GM18951 (cell line): Measurements from ENCODE around the gene POLR2L.

ENCODE experiments used
- POLR2A ChIP-seq: IDR thresholded peaks from 4 replicates; pipeline ENCODE4 v1.6.1; 2011; ENCODE audit warnings: mild to moderate bottlenecking; ENCODE audit not compliant: insufficient read length, insufficient read depth; ENCODE audit errors: extremely low read depth
- in situ Hi-C: fragments of 300-500 bp; cut with MboI; formaldehyde crosslinking; loops from one replicate; pipeline ENCODE4 v1.12.0; 2022; ENCODE audit warnings: low sequenced_read_pairs, mixed read lengths, inconsistent platforms; ENCODE audit not compliant: unreplicated experiment

The POLR2L gene

DNA sequence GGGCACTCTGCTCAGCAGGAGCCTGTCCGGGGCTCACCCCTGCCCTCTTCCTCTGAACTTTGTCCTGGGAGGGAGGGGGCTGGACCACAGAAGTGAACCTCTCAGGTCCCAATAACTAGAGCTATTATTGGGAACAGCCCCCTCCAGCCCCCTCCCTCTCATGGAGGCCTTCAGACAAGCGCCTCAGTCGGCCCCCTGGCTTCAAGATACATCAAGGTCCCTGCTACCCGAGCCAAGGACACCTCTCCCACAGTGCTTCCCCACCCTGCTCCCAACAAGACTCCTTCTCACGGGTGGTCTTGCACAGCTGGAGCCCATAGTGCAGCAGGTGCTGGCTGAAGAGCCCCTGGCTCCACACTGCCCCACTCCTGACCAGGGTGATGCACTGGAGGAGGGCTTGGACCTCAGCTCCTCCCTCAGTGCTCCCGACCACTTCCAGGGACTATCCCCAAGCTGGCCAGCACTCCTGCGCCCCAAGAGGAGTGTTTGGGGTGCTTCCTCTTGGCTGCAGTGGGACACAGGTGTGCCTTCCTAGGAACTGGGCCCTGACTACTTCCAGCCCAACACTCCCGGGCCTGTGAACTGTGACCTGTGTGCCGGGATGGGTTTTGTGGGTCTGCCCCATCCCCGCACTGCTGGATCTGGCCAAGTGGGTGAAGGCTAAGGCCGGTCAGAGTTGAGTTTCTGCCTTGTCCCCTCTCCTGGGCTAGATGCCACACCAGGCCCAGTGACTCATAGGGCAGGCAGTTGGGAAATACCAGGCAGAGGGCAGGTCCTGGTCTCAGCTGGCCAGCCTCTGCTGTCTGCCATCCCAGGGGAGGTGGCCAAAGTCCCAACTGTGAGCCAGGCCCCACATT, 21.4 kb downstream of the POLR2L start:
- no peak for TF ChIP-seq POLR2A
- in situ Hi-C loops: no loop called here

DNA sequence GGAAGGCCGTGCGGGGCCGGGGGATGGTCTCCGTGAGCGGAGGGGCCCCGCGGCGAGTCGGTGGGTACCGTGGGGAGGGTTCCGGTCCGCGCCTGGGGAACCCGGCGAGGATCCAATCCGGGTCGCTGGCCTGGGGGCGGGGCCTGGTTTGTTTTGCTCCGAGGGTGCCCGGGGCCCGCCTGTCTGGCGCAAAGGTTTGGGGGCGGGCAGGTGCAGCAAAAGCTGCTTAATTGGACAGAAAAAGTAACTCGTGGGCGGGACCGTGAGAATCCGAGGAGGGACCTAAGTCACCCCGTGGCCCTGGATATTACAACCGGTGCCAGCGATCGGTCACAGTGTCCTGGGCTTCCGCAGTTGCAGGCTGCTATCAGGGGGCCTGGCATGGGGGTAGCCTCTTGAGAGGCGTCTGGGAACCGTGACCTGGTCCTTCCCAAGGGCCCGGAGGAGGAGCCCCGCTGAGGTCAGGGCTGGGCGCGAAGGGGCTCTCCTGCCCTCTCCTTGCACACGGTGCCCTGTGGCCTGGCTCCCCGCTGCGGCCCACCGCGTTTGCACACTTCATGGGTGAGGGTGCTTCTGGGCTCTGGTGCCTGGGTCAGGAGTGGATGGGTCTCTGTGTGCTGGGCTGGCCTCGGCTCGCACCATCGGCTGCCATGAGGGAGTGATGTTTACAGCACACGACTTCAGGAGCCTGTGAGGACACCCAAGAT, 22.2 kb downstream of the POLR2L start:
- TF ChIP-seq POLR2A: peak; percentile 14
- in situ Hi-C loops: no loop called here

- peak; percentile 95 for TF ChIP-seq POLR2A
These were observed 23.0 kb downstream of the POLR2L start for GRCh38 chr11:819129-819931.

DNA sequence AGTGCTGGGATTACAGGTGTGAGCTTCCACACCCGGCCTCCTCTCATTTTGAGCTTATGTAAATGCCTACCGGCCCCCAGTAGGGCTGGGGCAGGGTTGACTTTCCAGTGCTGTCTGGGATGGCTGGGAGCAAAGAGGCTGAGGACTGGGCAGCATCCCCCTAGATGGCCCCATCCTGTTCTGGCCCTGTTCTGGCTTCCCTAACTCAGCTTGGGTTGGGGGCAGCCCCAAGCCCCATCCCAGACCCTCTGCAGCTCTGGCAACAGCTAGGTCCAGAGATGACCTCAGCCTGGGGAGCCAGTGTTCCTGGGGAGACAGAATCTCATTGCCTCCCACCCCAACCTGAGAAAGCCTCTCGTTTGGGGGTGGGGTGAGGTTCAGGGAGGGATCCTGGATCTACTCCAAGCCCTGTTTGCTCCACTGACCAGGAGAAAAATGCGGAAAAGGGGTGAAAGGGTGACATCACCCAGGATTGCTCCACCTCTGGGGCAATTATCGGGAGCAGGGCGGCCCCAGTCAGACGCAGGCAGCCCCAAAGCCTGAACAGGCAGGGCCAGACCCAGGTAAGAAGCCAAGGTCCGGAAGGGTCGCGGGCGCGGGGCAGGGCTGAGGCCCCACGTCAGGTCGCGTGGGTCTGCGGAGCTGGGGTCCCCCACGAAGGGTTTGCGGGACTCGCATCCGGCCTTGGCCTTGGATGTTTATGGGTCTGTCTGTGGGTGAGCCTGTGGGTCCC, 23.8 kb downstream of the POLR2L start, which contains the start of gene PNPLA2:
PNPLA2 (plus strand) TSS at position 519 of the 733 bp plus-strand sequence. CDS start 805 bp downstream, outside the sequence.
- no peak for TF ChIP-seq POLR2A

More at GRCh38 chr11:819129-819931, 23.0 kb downstream of the POLR2L start:
- in situ Hi-C loops: no loop called here

GRCh38 chr11:816433-816779, 25.9 kb downstream of the POLR2L start:
- TF ChIP-seq POLR2A: no peak
- in situ Hi-C loops: no loop called here

More for the DNA sequence above, 23.8 kb downstream of the POLR2L start, which contains the start of gene PNPLA2:
- in situ Hi-C loops: no loop called here

DNA sequence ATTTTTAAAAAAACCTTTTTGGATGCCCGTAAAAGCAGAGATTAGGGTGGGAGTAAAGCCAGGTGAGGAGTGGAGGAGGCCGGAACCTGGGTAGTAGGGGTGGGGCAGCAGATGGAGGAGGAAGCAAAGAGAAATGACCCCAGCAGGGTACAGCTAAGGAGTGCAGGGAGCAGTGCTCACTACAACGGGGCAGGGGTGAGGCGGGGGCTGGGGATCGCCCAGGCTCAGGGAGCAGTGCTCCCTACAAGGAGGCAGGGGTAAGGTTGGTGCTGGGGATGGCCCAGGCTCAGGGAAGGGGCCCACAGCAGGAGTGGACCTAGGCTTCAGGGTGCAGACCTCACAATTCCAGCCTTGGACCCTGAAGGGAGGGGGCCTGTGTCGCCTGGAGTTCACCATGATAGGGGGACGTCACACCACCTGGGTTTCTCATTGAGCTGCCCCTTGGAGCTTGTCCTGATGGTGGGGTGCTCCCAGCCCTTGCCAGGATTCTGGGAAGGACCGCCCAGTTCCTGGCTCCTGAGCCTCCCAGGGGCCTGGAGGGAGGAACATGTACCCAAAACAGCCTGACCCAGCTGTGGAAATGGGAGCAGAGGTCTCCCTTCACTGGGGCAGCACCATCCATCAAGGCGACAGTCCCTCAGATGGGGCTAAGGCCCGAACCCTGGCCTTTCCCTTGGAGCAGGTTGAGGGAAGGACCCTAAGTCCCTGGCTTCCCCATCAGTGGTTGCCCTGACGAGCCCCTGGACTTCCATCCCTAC, 26.5 kb downstream of the POLR2L start:
- peak; percentile 25 for TF ChIP-seq POLR2A
- in situ Hi-C loops: no loop called here

DNA sequence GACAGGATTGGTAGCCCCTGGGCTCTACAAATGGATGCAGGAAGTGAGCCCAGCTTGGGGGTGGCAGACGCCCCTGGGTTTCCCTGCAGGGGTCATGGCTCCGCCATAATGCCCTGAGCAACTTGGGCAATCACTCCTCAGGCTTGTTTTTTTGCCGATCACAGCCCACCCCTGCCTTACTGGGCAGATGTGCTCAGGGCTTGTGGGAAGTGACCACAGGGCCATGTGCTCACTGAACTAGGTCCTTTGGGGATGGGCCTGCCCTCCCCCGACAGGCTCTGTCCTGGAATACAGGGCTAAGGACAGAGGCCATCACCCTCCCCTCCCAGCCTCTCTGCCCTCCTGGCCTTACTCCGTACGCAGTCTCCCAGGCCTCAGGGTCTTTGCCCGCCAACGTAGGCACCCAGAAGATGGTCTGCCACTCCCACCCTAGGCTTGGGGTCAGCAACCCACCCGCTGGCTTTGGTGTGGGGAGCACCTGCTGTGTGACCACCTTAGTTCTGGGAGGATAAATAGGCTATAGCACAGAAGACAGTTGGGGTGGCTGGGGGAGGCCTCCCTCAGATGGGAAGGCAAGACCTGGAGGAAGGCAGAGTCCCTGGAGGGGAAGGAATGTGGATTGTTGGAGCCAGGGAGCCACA, 28.8 kb downstream of the POLR2L start:
- peak; percentile 22 for TF ChIP-seq POLR2A
- in situ Hi-C loops: no loop called here

DNA sequence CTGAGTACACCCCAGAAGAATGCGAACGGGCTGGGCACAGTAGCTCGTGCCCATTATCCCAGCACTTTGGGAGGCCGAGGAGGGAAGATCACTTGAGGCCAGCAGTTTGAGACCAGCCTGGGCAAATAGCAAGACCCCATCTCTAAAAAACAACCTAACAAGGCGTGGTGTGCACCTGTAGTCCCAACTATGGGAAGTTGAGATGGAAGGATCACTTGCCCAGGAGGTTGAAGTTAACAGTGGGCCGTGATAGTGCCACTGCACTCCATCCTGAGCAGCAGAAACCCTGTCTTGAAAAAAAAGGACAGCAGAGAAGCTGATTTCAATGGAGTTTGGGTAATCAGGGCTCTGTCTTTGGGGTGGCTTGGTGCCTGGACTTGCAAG, 29.3 kb downstream of the POLR2L start:
- in situ Hi-C loops: no loop called here
- no peak for TF ChIP-seq POLR2A

- no peak for TF ChIP-seq POLR2A
- in situ Hi-C loops: no loop called here
These were observed 29.9 kb downstream of the POLR2L start for GRCh38 chr11:812390-812789.

GRCh38 chr11:811446-812245, 30.7 kb downstream of the POLR2L start:
- in situ Hi-C loops: no loop called here

More at GRCh38 chr11:811446-812245, 30.7 kb downstream of the POLR2L start:
- TF ChIP-seq POLR2A: no peak
